GM19043 (cell line): Measurements from ENCODE around the gene DOCK4.

ENCODE experiments used
- ATAC-seq: cut with Tn5 transposase; IDR thresholded peaks from one replicate; pipeline ENCODE4 v1.9.1; 2021; ENCODE audit warnings: low read depth; ENCODE audit not compliant: unreplicated experiment

Gene DOCK4

DNA sequence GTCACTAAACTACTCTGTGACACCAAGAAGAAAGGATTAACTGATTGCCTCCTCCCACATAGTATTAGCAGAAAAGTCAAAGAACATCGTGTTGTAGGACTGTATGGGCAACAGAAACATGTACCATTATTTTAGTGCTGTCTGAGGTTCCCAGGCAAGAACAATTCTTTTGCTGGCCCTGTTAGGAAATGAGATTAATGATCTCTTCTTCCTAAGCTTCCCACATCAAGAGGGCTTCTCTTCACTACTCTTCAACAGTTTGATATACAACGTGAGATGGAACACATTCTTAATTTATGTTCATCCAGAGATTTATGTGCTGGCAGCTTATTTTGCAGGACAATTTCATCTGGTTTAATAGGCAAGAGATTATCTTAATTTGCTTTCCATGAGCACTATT lies 219.6 kb downstream of the DOCK4 start:
- no peak for ATAC-seq

DNA sequence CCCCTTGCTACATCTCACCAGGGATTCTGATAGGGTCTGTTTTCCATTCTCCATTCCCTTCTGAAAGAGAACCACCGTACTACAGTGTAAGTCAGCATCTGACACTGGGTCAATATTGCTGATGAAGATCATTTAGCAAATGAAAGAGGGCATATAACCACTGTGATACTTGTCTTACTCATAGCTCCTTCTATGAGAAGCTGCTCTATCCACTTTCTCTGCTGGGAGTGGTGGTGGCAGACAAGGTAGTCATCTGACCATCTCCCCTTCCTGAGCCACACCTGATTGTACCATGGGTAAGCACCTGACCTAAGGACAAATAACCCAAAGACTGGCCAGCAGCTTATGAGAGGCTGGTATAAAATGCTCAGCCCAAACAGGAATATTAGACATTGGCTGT lies 220.4 kb downstream of the DOCK4 start:
- no peak for ATAC-seq

DNA sequence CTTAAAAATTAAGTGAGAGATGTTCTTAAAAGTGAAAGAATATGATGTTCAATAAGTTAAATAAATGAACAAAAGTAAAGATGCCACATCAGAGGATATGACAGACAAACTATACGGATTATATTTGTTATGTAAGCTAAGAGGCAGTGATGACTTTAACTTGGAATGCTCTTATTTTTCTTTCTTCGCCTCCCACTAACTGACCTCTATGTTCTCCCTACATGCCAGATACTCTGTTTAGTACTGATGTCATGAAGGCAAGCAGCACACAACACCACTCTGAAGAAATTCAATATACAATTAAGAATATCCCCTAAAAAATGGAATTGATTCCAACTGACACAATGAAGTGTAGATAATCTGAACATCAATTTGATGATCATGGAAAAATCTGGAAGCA lies 223.4 kb downstream of the DOCK4 start:
- no peak for ATAC-seq

DNA sequence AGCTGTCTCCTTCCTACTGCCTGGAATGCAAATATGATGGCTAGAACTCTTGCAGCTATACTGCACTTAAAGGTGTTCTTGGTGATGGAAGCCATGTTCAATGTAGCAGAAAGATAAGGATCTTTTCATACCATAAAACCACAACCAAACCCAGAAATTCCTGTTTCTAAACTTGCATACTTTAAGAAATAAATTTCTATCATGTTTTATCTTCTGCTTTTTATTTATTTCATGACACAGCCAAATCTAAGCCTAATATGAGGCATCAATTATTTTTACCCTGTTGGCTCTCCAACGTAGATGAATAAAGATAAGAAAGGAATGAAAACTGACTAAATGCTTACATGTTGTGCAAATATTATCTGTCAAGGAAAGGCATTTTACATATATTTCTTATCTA lies 224.1 kb downstream of the DOCK4 start:
- ATAC-seq, result no peak

DNA sequence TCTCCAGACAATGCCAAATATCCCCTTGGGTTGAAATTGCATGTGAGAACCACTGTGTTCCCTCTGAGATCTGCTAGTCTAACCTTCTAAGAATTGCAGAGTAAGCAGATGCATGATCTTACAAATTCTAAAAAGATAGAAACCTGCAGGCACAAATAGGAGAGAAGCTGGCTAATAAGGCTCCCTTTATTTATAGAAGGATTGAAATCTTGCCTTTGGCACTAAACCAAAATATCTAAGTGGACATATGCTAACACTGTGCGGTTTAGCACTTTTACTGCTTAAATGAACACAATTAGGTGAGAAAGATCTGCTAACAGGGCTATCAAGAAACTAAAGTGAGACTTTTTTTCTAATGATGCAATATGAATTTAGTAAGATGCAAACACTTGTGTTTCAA lies 225.5 kb downstream of the DOCK4 start:
- ATAC-seq, result no peak

DNA sequence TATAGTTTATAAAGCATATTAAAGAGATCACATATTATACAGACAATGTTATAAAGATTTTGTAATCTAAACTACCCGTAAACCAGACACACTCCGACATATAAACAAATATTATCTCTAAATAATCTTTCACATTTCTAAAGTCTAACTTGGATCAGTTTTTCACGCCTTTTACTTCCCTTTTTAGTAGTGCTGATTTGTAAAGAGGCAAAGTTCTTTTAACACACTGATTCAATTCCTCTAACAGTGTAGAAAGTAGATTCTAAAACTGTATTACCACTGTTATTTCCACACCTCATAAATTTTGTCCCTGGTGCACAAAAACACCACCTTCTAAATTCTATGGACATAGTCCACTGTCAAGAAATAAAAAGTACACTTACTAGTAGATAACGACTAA lies 230.9 kb downstream of the DOCK4 start:
- no peak for ATAC-seq

DNA sequence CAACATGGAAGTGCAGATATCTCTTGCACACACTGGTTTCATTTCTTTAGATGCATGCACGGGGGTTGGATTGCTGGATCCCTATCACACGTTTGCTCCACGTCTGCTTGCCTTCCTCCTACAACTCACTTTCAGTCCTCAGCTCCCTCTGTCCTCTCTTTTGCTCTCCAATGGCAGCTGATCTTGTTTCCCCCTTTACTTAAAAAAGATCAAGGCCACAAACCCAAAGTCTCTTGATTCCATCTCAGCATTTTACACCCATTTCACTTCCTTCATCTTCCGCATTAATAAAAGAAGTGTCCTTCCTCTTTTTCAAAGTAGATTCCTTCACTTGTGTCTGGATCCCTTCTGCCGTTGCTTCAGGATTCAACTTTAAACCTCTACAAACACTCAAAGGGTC lies 245.2 kb downstream of the DOCK4 start:
- no peak for ATAC-seq

DNA sequence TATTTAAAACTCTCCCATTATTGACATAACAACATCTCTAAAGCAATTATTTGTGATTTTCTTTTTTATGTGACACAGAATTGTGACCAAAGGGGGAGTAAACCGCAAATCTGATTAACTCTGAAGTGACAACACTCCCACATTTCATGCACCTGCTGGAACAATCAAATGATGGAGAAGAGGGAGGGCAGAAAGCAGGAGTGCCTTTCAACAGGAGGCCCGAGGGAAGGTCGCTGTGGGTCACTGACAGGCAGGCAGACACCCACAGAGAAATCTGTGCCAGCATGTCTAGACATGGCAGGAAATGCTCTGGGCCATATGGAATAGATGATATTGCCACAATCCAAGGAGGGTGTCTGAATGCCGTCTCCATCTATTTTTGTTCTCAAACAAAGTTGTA lies 247.3 kb downstream of the DOCK4 start:
- ATAC-seq, result no peak

DNA sequence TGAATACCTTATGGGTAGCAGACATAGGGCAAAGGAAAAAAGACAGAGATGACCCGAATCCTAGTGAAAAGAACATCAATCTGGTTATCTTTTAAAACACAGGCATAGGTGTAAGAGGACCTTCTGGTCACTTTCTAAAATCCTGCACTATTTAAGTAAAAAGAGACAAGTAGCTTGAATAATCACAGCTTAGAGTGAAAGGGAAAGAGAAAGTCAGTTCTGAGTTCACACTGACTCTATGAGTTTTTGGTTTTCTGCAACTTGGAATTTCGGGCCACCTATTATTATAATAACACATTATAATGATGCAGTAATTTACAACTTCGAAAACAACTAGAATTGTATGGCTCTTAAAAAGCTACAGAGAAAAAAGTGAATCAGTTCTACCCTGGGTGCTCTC lies 247.8 kb downstream of the DOCK4 start:
- ATAC-seq, result no peak

DNA sequence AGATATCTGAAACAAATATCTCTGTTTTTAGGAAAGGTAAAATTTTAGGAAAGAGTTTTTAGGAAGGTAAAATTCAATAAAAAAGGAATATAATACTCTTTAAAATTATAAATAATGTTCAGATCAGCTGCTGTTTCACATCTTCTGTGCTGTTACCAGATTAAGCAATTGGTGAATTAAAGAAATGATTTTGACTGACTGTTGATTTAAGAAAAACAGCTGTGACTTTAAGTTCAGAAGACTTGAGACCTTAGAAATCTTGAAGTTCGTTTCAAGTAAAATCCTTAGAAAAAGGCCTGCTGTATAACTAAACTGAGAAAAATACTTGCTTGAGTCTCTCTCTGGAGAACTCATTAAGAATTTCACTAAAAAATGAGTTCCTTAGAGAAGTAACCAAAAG lies 250.6 kb downstream of the DOCK4 start:
- ATAC-seq, result no peak

DNA sequence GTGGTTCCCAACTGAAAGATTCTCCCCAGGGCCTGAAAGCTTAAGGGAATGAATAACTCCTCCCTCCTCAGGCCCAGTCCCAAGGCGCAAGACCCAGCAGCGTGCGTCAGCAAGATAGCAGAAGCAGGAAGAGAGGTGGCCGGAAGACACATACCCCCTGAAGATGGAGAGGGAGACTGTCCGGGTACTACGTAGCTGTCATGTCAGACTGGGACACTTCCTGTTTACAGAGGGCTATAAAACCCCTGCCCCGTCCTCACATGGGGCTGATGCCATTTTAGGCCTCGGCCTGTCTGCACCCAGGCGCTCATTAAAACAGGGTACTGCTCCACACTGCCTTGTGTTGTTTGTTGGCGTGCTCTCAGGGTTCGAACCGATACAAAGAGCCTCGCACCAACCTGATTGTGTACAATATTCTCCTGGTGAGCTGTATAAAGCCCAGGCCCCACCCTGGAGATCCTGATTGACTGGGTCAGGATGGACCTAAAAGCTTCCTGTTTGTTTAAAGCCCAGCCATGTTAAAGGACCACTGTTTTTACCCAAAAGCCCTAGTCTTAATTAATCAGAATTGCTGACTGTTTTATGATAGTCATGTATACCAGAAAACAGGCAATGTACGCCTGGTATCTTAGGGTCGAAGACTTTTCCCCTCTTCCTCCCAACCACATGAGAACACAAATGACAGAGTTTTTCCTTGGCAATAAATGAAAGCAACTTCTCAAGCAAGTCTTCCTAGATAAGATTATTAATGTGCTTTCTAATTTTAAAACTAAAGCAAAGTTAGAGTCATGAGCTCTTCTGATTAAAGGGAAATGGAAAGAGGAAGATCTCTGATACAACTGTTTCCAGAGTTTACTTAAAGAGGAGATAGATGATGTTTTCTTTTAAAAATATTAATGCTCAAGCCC lies 251.5 kb downstream of the DOCK4 start:
- no peak for ATAC-seq

DNA sequence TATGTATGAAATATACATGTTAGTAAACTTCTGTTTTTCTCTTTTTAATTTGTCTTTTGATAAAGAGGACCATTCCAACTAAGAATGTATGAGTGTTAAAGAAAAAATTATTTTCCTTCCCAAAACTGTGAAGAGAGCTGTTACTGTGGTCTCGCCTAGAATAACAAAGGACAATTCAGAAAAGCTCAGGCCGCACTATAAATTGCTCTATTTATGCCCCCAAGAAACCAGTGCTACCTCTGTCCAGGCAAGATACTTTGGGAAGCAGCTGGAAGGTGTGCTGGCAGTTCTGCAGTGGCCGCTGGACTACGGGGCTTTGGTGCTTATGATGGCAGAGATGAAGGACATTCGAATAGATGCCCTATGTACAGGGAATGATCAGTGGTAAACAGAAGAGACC lies 252.1 kb downstream of the DOCK4 start:
- no peak for ATAC-seq

DNA sequence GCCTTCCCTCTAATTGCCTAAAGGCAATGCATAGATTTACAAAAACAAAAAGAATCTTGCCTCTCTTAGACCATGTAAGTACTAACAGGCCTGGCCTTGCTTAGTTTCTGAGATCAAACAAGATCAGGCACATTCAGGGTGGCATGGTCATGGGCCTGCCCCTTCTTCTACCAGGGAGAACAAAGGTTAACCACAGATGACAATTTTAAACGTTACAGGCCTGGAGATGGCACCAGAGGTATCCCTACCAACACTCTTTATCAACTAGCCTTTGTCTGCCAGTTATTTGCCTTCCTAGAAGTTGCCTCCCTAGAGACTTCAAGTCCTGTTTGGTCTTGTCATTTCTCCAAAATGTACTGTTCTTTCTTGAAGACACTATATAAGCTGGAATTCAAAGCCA lies 252.6 kb downstream of the DOCK4 start:
- no peak for ATAC-seq

DNA sequence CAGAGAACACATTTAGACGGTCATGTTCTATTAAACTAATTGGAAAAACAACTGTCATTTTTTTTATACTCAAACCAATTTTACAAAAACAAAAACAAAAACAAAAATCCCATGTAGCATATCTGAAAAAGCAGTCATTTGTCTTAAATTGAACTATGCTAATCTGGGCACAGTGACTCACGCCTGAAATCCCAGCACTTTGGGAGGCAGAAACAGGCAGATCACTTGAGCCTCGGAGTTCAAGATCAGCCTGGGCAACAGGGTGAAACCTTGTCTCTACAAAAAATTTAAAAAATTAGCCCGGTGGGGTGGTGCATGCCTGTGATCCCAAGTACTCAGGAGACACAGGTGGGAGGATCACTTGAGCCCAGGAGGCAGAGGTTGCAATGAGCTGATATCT lies 253.4 kb downstream of the DOCK4 start:
- ATAC-seq, result no peak

DNA sequence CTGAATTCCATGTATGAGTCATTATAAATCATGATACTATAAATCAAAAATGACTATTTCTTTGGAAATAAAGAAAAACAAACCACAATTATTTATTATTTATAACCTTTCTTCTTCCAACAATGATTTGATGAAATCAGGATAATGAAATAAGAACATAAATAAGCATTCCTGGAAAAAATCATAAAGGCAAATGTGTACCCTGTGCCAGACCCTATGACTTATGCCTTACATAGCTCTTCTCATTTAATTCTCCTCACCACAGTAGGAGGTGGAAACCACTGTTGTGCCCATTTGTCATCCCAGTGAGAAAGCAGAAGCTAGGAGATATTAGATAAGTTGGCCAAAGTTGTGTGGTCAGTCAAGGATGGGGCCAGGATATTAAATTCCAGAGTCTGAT lies 255.1 kb downstream of the DOCK4 start:
- ATAC-seq, result no peak

DNA sequence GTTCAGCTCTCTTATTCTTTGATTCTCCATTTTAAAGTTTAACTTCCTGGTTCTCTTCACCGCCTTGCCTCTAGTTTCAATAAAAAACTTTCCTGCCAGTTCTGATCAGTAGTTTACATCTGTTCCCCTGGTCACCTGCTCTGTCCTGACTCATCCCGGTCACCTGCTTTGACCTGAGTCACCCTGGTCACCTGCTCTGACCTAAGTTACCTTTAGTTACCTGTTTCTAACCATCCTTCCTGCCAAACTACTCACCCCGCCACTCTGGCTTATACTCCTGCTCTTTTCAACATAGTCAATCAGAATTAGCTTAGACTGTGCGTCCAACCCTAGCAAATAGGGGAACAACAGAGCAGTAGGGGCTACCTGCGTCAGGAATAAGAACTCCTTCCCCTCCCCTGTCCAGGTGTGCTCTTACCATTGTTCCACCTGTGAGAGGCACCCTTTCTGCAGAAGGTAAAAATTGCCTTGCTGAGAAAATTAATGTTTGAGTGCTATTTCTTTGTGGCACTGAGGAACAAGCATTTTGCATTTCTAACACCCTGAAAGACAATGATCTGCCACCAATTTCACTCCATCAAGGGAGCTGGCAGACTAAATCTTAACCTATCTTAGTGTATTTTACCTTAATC lies 263.6 kb downstream of the DOCK4 start:
- ATAC-seq, result no peak

DNA sequence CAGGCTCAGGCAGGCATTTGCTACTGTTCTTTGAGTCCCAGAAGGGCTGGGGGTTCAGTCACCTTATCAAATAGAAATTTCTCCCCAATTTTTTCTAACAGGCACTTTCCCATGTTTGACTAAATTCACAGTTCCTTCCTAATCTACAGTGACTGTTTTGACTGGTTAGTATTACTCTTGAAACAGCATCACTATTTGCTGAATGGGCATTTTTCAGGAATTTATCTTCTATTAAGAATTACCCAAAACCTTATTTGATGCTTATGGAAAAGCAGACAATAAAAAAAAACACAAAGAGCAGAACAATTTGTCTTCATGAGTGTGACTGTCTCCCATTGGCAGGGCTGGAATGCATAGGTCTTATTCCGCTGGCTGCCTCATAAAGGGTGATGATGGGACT lies 269.0 kb downstream of the DOCK4 start:
- ATAC-seq, result no peak

DNA sequence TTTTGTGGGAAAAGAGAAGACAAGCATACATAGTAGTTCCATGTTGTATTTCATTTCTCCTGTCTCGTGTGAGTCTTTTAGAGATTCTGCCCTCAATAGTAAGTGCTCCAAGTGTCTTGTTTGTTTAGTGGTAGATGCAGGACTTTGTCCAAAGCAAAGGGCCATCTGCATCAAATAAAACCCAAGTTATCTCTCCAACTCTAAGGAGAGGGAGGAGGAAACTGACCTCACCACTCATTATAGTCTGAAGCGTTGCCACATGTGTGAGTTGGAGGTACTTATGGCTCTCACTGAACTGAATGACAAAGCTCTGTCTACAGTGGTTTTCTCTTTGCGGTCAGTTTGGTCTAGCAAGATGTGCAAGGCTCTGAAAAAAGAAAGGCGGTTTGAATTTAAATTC lies 272.6 kb downstream of the DOCK4 start:
- ATAC-seq, result no peak

DNA sequence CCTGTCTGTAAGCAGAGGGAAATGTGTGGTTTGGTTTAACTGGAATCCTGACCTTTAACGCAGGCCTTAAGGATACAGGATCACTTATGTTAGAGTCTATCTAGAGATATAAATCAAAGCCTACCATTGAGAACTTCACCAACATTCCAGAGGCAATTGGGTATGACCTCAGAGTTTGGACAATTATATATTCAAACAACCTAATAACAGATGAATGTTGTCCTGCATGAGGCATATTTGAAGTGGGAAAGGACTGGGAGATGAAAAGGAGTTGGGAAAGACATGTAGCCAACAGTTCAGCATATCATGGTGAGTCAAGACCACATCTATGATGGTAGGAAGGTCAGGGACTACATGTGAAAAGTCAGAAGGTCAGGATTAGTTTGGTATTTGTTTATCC lies 274.2 kb downstream of the DOCK4 start:
- ATAC-seq, result no peak

DNA sequence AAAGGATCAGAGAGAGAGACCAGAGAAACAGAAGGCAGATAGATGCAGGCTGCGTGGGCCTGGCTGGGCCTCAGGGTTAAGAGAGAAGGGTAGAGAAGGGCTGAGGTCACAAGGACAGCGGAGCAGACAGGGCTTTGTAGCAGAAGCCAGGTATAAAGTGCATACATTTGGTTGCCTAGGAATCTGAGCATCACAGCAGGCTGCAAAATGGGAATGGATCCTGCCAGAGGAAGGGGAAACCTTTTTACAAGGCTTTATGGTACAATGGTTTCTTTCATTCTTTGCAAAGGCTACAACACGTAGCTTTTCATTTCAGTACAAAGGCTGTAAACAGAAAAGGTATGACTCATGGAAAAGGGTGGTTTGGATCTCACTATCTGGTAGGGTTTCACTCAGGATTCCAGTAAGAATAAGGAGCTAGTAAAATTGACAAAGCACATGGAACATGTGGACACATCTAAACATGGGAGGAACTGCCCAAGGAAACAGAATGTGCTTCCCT lies 275.1 kb downstream of the DOCK4 start:
- ATAC-seq, result no peak

DNA sequence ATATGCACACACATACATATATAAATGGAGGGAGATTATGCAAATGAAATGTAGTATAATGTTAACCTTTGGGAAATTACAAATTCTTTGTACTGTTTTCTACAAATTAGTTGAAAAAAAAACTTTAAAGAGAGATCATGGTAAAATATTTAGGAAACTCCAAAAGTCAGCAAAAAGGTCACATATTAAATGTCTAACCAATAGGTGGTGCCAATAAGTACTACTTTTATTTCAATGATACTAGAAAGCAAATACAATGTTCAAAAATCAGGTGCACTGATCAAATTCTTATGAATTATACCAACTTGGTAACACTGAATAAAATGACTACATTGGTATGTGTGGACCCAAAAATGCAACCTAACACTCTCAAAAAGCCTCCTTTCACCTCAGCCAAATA lies 276.9 kb downstream of the DOCK4 start:
- ATAC-seq, result no peak

DNA sequence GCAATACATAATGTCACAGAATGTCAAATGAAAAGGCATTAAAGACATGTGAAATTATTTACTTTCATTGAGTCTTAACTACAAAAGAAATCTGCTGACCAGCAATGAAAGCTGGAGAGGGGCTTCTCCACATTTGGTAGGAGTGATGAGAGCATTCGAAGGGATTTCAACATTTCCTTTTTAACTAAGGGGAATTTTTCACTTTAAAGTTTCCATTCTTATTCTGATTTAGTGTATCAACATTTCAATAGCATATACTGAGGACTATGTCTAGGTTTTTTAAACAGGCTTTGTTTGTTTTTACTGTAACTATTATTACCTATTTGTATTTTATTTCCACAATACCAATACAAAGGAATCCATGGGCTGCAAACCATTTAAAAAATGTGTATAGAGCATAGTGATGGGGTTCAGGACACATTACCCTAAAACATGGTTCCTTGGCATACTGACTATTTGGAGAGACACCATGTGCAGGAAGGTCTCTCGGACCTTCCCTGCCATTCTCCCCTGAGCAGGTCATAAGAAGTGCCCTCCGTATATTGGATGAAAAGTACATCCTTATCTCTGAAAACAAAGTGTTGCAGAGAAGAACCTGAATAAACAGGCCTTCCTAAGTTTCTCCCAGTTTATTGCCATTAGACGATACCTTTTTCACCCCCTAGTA lies 278.7 kb downstream of the DOCK4 start:
- ATAC-seq, result no peak
